Vagina (tissue), 2 donors: Measurements from ENCODE around the gene PTPRN2.

ENCODE experiments used
- CTCF ChIP-seq, 3 experiments: fragments of 450-650 bp in 2 of 3; fragments of 200-600 bp in 1 of 3; sonication (generic) in 1 of 3; IDR thresholded peaks; one replicate each; pipeline ENCODE4 v1.5.1; 2017 to 2019; ENCODE audit warnings: antibody characterized with exemption in 3 of 3, mild to moderate bottlenecking in 2 of 3, moderate library complexity in 2 of 3
- POLR2AphosphoS5 ChIP-seq, 2 donors: sonication (generic); formaldehyde crosslinking; IDR thresholded peaks; one replicate each; pipeline ENCODE4 v1.9.0; 2017; ENCODE audit warnings: antibody characterized with exemption in 2 of 2, mild to moderate bottlenecking in 2 of 2, low read depth in 1 of 2; ENCODE audit not compliant: insufficient read depth in 1 of 2

DNA sequence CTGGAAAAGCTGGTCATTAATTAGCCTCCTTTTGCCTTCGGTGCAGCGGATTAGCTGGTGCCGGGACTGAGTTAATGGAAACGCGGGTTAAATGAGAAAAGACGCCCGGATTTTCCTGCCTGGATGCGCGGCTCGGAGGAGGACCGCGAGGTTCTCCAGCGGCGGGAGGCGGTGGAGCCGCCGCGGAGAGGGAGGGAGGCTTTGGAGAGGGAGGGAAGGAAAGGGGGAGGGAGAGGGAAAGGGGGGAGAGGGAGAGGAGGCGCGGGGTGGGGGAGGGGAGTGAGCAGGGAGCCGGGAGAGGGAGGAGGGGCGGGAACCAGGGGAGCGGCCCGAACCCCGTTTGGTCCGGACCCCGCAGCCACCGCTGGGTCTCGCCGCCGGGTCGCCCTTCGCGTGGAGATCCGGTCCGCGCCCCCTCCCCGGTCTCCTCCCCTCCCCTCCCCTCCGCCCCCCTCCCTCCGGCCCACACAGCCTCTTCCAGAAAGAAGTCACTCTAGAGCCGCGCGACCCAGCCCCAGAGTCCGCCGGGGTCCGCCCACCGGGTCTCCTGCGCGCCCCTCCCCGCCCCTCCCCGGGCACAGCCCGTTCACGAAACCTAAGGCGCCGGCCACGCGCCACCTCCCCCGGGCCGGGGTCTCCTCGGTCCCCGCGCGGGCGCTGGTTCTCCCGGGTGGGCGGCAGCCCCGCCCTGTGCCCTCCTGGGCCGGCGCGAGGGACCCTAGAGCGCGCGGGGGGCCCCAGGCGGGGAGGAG, 903.3 kb downstream of the PTPRN2 start:
- TF ChIP-seq POLR2AphosphoS5 (IDR thresholded peaks at IDR 0.05; ENCODE audit: insufficient read depth in 1 of 2, low read depth in 1 of 2) (no peak), CTCF (IDR thresholded peaks at IDR 0.05) (no peak)
